HEK293 (cell line): ENCODE results near the gene ASCC3.

Experiments used
- CTCF ChIA-PET: fragments of 350-600 bp; formaldehyde crosslinking; extraction: SDS; loops from one replicate; lab custom pipeline; 2021; ENCODE audit warnings: antibody characterized with exemption; lab: Yijun Ruan, JAX
- POLR2A ChIA-PET: fragments of 300-600 bp; formaldehyde crosslinking; extraction: SDS; loops from one replicate; lab custom pipeline; 2020; ENCODE audit warnings: antibody characterized with exemption, inconsistent platforms; lab: Yijun Ruan, JAX
- H3K27ac ChIP-seq: fragments of 200-500 bp; sonication (Bioruptor generic); 2 replicates; pipeline ENCODE4 v1.5.1; 2014; ENCODE audit warnings: low read depth, low read length, control low read depth, inconsistent platforms; ENCODE audit errors: extremely low read depth
- H3K36me3 ChIP-seq, 2 experiments: fragments of 200-500 bp in 1 of 2; sonication (Bioruptor generic) in 1 of 2; 1 replicate in 1 of 2; 2 replicates in 1 of 2; pipeline ENCODE4 v1.5.1; 2014 to 2017; ENCODE audit warnings: inconsistent platforms in 2 of 2, low read length in 2 of 2; ENCODE audit not compliant: control insufficient read depth in 2 of 2, insufficient read depth in 1 of 2
- H3K4me1 ChIP-seq: fragments of 200-500 bp; sonication (Bioruptor generic); 2 replicates; pipeline ENCODE4 v1.5.1; 2014; ENCODE audit warnings: mild to moderate bottlenecking, low read length, inconsistent platforms; ENCODE audit not compliant: control insufficient read depth, insufficient read depth
- H3K4me3 ChIP-seq: 2 replicates; pipeline ENCODE4 v1.5.1; 2011; ENCODE audit warnings: low read depth, mild to moderate bottlenecking, control low read depth, low read length, moderate library complexity
- H3K9me3 ChIP-seq: fragments of 200-500 bp; sonication (Bioruptor generic); 2 replicates; pipeline ENCODE4 v1.5.1; 2014; ENCODE audit warnings: low read depth, low read length, inconsistent platforms; ENCODE audit not compliant: control insufficient read depth, insufficient read depth
- REPIN1 ChIP-seq: fragments of 450-650 bp; formaldehyde crosslinking; IDR thresholded peaks from 2 replicates; pipeline ENCODE4 v1.5.1; 2017; ENCODE audit warnings: missing biosample characterization, missing genetic modification characterization, low read depth
- YY1 ChIP-seq: fragments of 450-650 bp; formaldehyde crosslinking; IDR thresholded peaks from 2 replicates; pipeline ENCODE4 v1.5.1; 2018; ENCODE audit warnings: missing biosample characterization, missing genetic modification characterization
- ZBTB17 ChIP-seq: fragments of 450-650 bp; formaldehyde crosslinking; IDR thresholded peaks from 2 replicates; pipeline ENCODE4 v1.5.1; 2016; ENCODE audit warnings: missing biosample characterization, missing genetic modification characterization
- ZFHX2 ChIP-seq: fragments of 450-650 bp; formaldehyde crosslinking; conservative IDR thresholded peaks from 2 replicates; pipeline ENCODE4 v1.5.1; 2016; ENCODE audit warnings: missing biosample characterization, missing genetic modification characterization
- ZNF239 ChIP-seq: fragments of 450-650 bp; formaldehyde crosslinking; IDR thresholded peaks from 2 replicates; pipeline ENCODE4 v1.5.1; 2016; ENCODE audit warnings: missing biosample characterization, missing genetic modification characterization
- ZNF274 ChIP-seq, 2 experiments: fragments of 200-500 bp in 1 of 2; fragments of 450-650 bp in 1 of 2; sonication (Bioruptor generic) in 1 of 2; formaldehyde crosslinking in 1 of 2; IDR thresholded peaks; 2 replicates each; pipeline versions ENCODE4 v1.5.1 to v1.6.1; 2014 to 2016; ENCODE audit warnings: borderline replicate concordance in 1 of 2, inconsistent platforms in 1 of 2, low read length in 1 of 2, missing biosample characterization in 1 of 2, missing genetic modification characterization in 1 of 2
- ZNF280C ChIP-seq: fragments of 450-650 bp; formaldehyde crosslinking; IDR thresholded peaks from 2 replicates; pipeline ENCODE4 v1.5.1; 2016; ENCODE audit warnings: missing biosample characterization, missing genetic modification characterization
- ZNF341 ChIP-seq: fragments of 450-650 bp; formaldehyde crosslinking; IDR thresholded peaks from 2 replicates; pipeline ENCODE4; 2016; ENCODE audit warnings: low read depth, missing biosample characterization, missing genetic modification characterization
- ZNF354C ChIP-seq: fragments of 450-650 bp; formaldehyde crosslinking; IDR thresholded peaks from 2 replicates; pipeline ENCODE4 v1.5.1; 2016; ENCODE audit warnings: missing biosample characterization, missing genetic modification characterization, low read depth, borderline replicate concordance
- ZNF366 ChIP-seq: fragments of 450-650 bp; formaldehyde crosslinking; conservative IDR thresholded peaks from 2 replicates; pipeline ENCODE4 v1.5.1; 2016; ENCODE audit warnings: missing biosample characterization, missing genetic modification characterization
- ZNF433 ChIP-seq: fragments of 450-650 bp; formaldehyde crosslinking; IDR thresholded peaks from 2 replicates; pipeline ENCODE4 v1.5.1; 2016; ENCODE audit warnings: missing biosample characterization, missing genetic modification characterization, low read depth
- ZNF530 ChIP-seq: fragments of 450-650 bp; formaldehyde crosslinking; IDR thresholded peaks from 2 replicates; pipeline ENCODE4 v1.5.1; 2016; ENCODE audit warnings: low read depth, missing biosample characterization, missing genetic modification characterization
- ZNF626 ChIP-seq: fragments of 450-650 bp; sonication (Bioruptor Pico); formaldehyde crosslinking; IDR thresholded peaks from 2 replicates; pipeline ENCODE4 v1.5.1; 2018; ENCODE audit warnings: missing biosample characterization, missing genetic modification characterization, inconsistent platforms
- ZSCAN16 ChIP-seq: fragments of 450-650 bp; formaldehyde crosslinking; IDR thresholded peaks from 2 replicates; pipeline ENCODE4 v1.5.1; 2016; ENCODE audit warnings: missing biosample characterization, missing genetic modification characterization
- ZSCAN4 ChIP-seq: fragments of 450-650 bp; formaldehyde crosslinking; IDR thresholded peaks from 2 replicates; pipeline ENCODE4 v1.5.1; 2017; ENCODE audit warnings: missing biosample characterization, missing genetic modification characterization
- TF ChIP-seq, protein P1 (sequence below): fragments of 450-650 bp; formaldehyde crosslinking; IDR thresholded peaks from 2 replicates; pipeline ENCODE4 v1.5.1; 2016; ENCODE audit warnings: missing biosample characterization, missing genetic modification characterization
- TF ChIP-seq, protein P2 (sequence below): fragments of 450-650 bp; formaldehyde crosslinking; IDR thresholded peaks from 2 replicates; pipeline ENCODE4 v1.5.1; 2017; ENCODE audit warnings: missing biosample characterization, missing genetic modification characterization
- TF ChIP-seq, protein P3 (sequence below): fragments of 450-650 bp; formaldehyde crosslinking; conservative IDR thresholded peaks from 2 replicates; pipeline ENCODE4 v1.5.1; 2016; ENCODE audit warnings: low read depth, missing biosample characterization, missing genetic modification characterization
- TF ChIP-seq, protein P4 (sequence below): fragments of 450-650 bp; formaldehyde crosslinking; IDR thresholded peaks from 2 replicates; pipeline ENCODE4 v1.5.1; 2016; ENCODE audit warnings: missing biosample characterization, missing genetic modification characterization

Gene ASCC3

GRCh38 chr6:100726666-100727065 is 154.5 kb downstream of the ASCC3 start (continued):
- TF ChIP-seq, protein P1, sequence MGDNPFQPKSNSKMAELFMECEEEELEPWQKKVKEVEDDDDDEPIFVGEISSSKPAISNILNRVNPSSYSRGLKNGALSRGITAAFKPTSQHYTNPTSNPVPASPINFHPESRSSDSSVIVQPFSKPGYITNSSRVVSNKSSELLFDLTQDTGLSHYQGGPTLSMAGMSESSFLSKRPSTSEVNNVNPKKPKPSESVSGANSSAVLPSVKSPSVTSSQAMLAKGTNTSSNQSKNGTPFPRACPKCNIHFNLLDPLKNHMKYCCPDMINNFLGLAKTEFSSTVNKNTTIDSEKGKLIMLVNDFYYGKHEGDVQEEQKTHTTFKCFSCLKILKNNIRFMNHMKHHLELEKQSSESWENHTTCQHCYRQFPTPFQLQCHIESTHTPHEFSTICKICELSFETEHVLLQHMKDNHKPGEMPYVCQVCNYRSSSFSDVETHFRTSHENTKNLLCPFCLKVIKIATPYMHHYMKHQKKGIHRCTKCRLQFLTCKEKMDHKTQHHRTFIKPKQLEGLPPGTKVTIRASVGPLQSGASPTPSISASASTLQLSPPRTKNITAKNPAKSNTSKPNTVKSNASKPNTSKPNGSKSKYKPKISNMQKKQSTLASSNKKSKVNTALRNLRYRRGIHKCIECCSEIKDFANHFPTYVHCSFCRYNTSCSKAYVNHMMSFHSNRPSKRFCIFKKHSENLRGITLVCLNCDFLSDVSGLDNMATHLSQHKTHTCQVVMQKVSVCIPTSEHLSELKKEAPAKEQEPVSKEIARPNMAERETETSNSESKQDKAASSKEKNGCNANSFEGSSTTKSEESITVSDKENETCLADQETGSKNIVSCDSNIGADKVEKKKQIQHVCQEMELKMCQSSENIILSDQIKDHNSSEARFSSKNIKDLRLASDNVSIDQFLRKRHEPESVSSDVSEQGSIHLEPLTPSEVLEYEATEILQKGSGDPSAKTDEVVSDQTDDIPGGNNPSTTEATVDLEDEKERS (tag by site-specific recombination): no peak
- no peak for TF ChIP-seq ZNF530 (tag by site-specific recombination)
- TF ChIP-seq, protein P2, sequence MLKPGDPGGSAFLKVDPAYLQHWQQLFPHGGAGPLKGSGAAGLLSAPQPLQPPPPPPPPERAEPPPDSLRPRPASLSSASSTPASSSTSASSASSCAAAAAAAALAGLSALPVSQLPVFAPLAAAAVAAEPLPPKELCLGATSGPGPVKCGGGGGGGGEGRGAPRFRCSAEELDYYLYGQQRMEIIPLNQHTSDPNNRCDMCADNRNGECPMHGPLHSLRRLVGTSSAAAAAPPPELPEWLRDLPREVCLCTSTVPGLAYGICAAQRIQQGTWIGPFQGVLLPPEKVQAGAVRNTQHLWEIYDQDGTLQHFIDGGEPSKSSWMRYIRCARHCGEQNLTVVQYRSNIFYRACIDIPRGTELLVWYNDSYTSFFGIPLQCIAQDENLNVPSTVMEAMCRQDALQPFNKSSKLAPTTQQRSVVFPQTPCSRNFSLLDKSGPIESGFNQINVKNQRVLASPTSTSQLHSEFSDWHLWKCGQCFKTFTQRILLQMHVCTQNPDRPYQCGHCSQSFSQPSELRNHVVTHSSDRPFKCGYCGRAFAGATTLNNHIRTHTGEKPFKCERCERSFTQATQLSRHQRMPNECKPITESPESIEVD (tag by site-specific recombination): no peak
- TF ChIP-seq YY1 (tag by site-specific recombination): no peak
- TF ChIP-seq REPIN1 (tag by site-specific recombination): no peak
- TF ChIP-seq ZNF341 (tag by site-specific recombination): no peak
- TF ChIP-seq ZNF354C: no peak

- TF ChIP-seq ZNF280C (tag by site-specific recombination) (no peak), ZNF239 (tag by site-specific recombination) (no peak), ZNF366 (tag by site-specific recombination) (no peak), ZSCAN4 (no peak), ZSCAN16 (tag by site-specific recombination) (no peak), ZFHX2 (tag by site-specific recombination) (no peak), ZNF274 (IDR thresholded peaks at IDR 0.05; ENCODE audit: low read length) (no peak), ZNF274 (tag by site-specific recombination; IDR thresholded peaks at IDR 0.05; ENCODE audit: borderline replicate concordance) (no peak), ZBTB17 (tag by site-specific recombination) (no peak), ZNF433 (tag by site-specific recombination) (no peak), ZNF626 (tag by site-specific recombination) (no peak), YY1 (tag by site-specific recombination) (no peak)
- TF ChIP-seq, protein P3, sequence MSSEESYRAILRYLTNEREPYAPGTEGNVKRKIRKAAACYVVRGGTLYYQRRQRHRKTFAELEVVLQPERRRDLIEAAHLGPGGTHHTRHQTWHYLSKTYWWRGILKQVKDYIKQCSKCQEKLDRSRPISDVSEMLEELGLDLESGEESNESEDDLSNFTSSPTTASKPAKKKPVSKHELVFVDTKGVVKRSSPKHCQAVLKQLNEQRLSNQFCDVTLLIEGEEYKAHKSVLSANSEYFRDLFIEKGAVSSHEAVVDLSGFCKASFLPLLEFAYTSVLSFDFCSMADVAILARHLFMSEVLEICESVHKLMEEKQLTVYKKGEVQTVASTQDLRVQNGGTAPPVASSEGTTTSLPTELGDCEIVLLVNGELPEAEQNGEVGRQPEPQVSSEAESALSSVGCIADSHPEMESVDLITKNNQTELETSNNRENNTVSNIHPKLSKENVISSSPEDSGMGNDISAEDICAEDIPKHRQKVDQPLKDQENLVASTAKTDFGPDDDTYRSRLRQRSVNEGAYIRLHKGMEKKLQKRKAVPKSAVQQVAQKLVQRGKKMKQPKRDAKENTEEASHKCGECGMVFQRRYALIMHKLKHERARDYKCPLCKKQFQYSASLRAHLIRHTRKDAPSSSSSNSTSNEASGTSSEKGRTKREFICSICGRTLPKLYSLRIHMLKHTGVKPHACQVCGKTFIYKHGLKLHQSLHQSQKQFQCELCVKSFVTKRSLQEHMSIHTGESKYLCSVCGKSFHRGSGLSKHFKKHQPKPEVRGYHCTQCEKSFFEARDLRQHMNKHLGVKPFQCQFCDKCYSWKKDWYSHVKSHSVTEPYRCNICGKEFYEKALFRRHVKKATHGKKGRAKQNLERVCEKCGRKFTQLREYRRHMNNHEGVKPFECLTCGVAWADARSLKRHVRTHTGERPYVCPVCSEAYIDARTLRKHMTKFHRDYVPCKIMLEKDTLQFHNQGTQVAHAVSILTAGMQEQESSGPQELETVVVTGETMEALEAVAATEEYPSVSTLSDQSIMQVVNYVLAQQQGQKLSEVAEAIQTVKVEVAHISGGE (tag by site-specific recombination): no peak
- TF ChIP-seq, protein P4, sequence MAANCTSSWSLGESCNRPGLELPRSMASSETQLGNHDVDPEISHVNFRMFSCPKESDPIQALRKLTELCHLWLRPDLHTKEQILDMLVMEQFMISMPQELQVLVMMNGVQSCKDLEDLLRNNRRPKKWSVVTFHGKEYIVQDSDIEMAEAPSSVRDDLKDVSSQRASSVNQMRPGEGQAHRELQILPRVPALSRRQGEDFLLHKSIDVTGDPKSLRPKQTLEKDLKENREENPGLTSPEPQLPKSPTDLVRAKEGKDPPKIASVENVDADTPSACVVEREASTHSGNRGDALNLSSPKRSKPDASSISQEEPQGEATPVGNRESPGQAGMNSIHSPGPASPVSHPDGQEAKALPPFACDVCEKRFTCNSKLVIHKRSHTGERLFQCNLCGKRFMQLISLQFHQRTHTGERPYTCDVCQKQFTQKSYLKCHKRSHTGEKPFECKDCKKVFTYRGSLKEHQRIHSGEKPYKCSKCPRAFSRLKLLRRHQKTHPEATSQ (tag by site-specific recombination): no peak
- CTCF ChIA-PET: no interaction called here
- Histone ChIP-seq H3K9me3 (no peaks in the 10 kb centered on the region), H3K4me1 (0 out of 2 replicates have a peak, but pooled peaks cover 2% of the 10 kb centered on the region), H3K27ac (no peak overlapping the region), H3K36me3 (peaks cover 0 to 16% of the 10 kb centered on the region in 2 experiments; a peak in 1 of 3 replicates), H3K4me3 (no peak overlapping the region)
- POLR2A ChIA-PET: no interaction called here
Measured at GRCh38 chr6:100724696-100725095, 156.4 kb downstream of the ASCC3 start.
